ENCODE results near the gene ZNF530.

ZNF530 gene

DNA sequence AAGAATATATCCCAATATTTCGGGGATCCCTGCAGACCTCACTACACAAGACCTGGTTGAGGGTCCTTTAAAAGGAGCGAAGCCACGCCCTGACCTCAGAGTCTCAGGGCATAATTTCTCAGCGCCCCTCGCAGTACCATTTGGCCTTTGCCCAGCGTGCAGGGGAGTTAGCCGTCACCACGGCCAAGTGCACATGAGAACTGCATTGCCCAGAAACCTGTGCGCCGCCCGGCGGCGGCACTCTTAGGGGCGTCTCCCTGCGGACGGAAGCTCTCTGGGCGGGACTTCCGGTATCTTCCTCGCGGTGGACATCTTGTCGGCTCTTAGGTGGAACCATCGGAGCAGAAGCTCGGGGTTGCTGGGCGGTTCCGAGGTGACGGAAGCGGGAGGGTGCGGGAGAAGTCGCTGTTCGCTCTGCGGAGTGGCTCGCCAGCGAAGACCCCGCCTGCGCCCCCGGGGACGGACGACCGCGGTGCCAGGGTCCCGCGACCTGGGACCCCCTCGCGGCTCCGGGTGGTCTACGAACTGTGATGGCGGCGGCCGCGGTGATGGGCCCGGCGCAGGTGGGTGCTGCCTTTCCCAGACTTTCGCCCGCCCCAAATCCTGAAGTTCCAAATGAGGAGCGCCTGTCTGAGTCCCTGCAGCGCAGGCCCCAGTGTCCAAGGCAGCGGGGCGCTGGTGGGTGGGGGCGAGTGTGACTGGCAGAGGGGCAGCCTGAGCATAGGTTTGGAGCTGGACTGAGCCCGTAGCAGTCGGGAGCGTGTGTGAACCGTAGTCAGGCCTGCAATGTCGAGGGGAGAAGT, 14.5 kb downstream of the ZNF530 start, which contains the start of gene ZNF134:
TSS of gene ZNF134 (plus strand) at position 302 of the 803 bp plus-strand sequence. CDS start 5,227 bp downstream, outside the sequence.
- DNase-seq (ENCODE audit: low read depth in 2 of 3, low spot score in 1 of 3), result peak; percentile 72 to 85 (median 77)

- no peak for DNase-seq (ENCODE audit: low read depth in 2 of 3, low spot score in 1 of 3)
These were observed 15.7 kb downstream of the ZNF530 start for GRCh38 chr19:57615346-57615745.

DNA sequence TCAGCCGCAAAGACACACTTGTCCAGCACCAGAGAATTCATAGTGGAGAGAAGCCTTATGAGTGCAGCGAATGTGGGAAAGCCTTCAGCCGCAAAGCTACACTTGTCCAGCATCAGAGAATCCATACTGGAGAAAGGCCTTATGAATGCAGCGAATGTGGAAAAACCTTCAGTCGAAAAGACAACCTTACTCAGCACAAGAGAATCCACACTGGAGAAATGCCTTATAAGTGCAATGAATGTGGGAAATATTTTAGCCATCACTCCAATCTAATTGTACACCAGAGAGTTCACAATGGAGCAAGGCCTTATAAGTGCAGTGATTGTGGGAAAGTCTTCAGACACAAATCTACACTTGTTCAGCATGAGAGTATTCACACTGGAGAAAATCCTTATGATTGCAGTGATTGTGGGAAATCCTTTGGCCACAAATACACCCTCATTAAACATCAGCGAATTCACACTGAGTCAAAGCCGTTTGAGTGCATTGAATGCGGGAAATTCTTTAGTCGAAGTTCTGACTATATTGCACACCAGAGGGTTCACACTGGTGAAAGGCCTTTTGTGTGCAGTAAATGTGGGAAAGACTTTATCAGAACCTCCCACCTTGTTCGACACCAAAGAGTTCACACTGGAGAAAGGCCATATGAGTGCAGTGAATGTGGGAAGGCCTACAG, 21.1 kb downstream of the ZNF530 start:
- no peak for DNase-seq (ENCODE audit: low read depth in 2 of 3, low spot score in 1 of 3)

DNA sequence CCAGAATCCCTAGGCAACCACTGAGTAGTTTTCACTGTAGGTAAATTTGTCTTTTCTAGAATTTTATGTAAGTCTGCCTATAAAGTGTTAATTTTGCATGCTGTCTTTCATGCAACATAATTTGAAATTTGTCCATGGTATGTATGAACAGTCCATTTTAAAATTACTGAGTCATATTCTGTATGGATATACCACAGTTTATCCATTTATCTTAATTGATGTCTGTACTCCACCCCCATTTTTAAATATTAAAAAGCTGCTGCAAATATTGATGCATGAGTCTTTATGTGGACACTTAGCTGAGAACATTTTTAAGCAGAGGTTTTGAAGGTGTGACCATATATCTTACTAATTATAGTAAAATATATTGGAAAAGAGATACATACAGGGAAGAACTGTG, 23.4 kb downstream of the ZNF530 start:
- DNase-seq (ENCODE audit: low read depth in 2 of 3, low spot score in 1 of 3), result no peak

DNA sequence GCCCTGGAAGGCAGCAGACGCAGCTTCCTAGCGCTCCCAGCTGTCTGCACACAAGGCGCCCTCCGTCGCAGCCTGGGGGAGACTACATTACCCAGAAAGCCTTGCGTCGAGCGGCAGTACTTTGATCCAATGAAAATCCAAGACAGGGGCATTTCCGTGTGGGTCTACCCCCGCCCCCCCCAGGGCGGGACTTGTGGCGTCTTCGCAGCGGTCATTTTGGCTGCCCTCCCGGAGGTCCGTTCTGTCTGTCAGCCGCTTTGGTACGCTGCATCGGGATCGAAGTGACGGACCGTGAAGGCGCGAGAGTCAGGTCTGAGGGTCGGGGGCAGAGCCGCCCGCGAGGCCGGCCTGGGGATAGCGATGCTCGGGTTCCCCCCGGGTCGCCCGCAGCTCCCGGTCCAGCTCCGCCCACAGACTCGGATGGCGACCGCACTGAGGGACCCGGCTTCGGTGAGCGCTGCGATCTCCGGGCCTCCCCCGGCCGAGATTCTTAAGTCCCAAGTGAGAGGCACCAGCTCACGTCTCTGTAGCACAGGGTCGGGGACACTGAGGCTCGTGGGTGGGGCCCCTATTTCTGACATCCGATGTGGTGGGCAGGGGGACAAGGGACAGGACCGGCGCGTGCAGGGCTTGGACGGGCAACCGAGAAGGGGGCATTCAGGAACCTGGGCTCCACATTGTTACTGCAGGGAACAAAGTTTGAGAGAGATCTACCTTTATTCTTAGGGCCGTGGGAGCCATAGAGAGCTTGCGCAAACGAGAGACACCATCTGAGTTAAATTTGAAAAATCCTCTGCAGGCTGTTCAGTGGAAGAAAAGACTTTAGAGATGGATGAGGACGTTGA, 33.5 kb downstream of the ZNF530 start, which contains the start of gene ZNF211:
TSS of gene ZNF211 (plus strand) at position 182 of the 845 bp plus-strand sequence. CDS start at position 361, 179 bp downstream.
- peak; percentile 72 to 79 (median 76) for DNase-seq (ENCODE audit: low read depth in 2 of 3, low spot score in 1 of 3)

DNA sequence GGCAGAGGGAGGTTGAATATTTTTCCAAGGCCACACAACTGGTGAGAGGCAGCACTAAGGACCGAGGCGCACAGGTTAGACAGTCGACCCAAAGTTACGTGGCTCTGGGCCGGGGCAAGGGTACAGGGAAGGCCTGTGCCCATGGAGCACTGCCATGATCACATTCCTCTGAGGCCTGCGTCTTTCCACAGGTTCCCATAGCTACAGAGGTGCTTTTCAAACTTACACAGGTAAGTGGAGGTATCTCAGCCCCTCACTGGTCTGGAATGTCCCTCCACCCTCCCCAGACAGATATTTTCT, 34.1 kb downstream of the ZNF530 start:
- DNase-seq (ENCODE audit: low read depth in 2 of 3, low spot score in 1 of 3), result no peak

DNA sequence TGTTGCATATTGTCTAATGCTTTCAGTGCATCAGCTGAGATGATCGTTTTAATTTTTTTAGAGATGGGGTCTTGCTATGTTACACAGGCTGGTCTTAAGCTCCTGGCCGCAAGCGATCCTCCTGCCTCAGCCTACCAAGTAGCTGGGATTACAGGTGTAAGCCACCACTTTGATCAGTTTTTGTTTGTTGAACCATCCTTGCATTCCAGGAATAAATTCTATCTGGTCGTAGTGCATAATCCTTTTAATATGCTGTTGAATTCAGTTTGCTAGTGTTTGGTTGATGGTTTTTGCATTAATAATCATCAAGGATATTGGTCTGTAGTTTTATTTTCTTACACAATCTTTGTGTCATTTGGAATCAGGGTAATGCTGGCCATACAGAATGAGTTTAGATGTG, 37.7 kb downstream of the ZNF530 start:
- DNase-seq (ENCODE audit: low read depth in 2 of 3, low spot score in 1 of 3), result no peak

GRCh38 chr19:57641715-57642234, 42.1 kb downstream of the ZNF530 start:
- no peak for DNase-seq (ENCODE audit: low read depth in 2 of 3, low spot score in 1 of 3)

- DNase-seq (ENCODE audit: low read depth in 2 of 3, low spot score in 1 of 3), result no peak
These were observed 42.8 kb downstream of the ZNF530 start for GRCh38 chr19:57642396-57643046.

DNA sequence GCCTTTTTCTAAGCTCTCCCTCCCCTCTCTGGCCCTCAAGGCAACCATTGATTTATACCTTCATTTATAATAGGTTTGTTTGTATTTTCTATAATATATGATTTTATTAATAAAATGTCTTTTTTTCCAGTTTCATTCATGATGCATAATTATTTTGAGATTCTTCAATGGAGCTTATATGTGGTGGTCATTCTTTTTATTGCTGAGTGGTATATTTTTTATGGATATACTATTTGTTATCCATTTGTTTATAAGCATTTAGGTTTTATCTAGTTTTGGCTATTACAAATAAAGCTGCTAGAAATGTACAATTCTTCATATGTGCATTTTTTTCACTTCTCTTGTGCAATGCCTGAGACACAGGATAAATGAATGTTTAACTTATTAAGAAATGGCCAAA, 44.0 kb downstream of the ZNF530 start:
- no peak for DNase-seq (ENCODE audit: low read depth in 2 of 3, low spot score in 1 of 3)

GRCh38 chr19:57648331-57649003, 48.8 kb downstream of the ZNF530 start:
- no peak for DNase-seq (ENCODE audit: low read depth in 2 of 3, low spot score in 1 of 3)

DNA sequence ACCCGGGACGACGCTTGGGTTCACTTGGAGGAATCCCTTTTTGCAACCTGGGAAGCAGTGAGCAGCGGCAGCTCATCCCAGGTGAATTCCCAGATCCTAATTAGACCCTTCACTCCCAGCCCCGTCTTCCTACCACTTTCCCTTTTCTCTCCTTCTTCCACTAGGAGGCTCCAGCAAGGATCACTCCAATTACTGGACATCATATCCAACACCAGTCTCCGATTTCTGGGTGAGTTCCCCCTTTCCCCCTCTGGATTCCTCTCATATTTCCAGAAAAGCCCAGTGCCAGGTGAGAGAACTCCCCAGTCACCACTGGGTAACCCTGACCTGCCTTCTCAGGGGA, 51.9 kb downstream of the ZNF530 start:
- no peak for DNase-seq (ENCODE audit: low read depth in 2 of 3, low spot score in 1 of 3)

GRCh38 chr19:57653689-57654088, 54.0 kb downstream of the ZNF530 start:
- no peak for DNase-seq (ENCODE audit: low read depth in 2 of 3, low spot score in 1 of 3)

DNA sequence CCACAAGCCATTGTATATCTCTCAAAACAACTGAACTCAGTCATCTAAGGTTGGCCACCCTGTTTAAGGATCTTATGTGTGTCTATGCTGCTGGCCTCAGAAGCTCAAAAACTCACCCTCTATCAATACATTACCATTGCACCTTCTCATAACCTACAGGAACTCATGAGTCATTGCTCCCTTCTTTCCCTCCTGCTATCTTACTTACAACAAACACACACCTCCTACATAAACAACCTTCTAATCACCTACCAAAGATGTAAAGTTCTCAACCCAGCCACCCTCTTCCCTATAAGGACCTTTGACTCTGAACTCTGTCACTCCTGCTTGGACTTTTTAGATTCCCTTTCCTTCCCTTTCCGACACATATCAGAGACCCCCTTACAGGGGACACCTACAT, 55.8 kb downstream of the ZNF530 start:
- no peak for DNase-seq (ENCODE audit: low read depth in 2 of 3, low spot score in 1 of 3)

DNA sequence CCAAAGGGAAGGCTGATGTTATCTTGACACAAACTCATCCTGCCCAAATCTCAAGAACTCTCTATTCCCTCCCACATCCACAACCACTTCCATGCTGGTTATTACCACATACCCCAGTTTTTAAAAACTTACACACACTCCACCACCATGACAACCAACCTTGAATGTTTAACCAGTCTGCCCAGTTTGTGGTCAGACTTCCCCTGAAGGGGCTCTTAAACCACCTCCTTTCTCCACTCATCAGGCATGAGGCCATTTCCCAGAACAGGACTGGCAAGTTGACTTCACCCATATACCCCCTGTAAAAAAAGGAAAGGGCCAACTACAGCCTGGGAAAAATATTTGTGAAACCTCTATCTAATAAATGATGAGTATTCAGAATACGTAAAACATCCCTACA, 56.7 kb downstream of the ZNF530 start:
- no peak for DNase-seq (ENCODE audit: low read depth in 2 of 3, low spot score in 1 of 3)
